ACC112 (cell line): ENCODE data around the gene CCDC194.
A peak's percentile ranks its signal among the peaks of the same experiment; 100 is the strongest.

Experiments
- H2AFZ ChIP-seq: fragments of 200-600 bp; sonication (generic); one replicate; pipeline ENCODE4 v1.6.0; 2017; ENCODE audit warnings: antibody characterized with exemption, low read length; ENCODE audit not compliant: unreplicated experiment
- H3K27ac ChIP-seq: fragments of 200-600 bp; sonication (generic); 2 replicates; pipeline ENCODE4 v1.5.1; 2014; ENCODE audit warnings: low read depth, mild to moderate bottlenecking, antibody characterized with exemption, low read length, moderate library complexity
- H3K27me3 ChIP-seq: fragments of 200-600 bp; sonication (generic); 2 replicates; pipeline ENCODE4 v1.6.1; 2014; ENCODE audit warnings: mild to moderate bottlenecking, antibody characterized with exemption, low read length, moderate library complexity, mixed read lengths; ENCODE audit not compliant: insufficient read depth
- H3K36me3 ChIP-seq: fragments of 200-600 bp; sonication (generic); 2 replicates; pipeline ENCODE4 v1.6.1; 2016; ENCODE audit warnings: mild to moderate bottlenecking, antibody characterized with exemption, low read length, moderate library complexity, mixed read lengths; ENCODE audit not compliant: insufficient read depth
- H3K4me1 ChIP-seq: fragments of 200-600 bp; sonication (generic); one replicate; pipeline ENCODE4 v1.6.1; 2016; ENCODE audit warnings: low read length, mixed read lengths; ENCODE audit not compliant: insufficient read depth, unreplicated experiment, control insufficient read depth
- H3K4me3 ChIP-seq: fragments of 200-600 bp; sonication (generic); 2 replicates; pipeline ENCODE4 v1.5.1; 2014; ENCODE audit warnings: mild to moderate bottlenecking, low read depth, low read length
- H3K79me2 ChIP-seq: fragments of 200-600 bp; sonication (generic); one replicate; pipeline ENCODE4 v1.6.0; 2016; ENCODE audit warnings: low read length; ENCODE audit not compliant: control insufficient read depth, unreplicated experiment, insufficient read depth

The CCDC194 gene

DNA sequence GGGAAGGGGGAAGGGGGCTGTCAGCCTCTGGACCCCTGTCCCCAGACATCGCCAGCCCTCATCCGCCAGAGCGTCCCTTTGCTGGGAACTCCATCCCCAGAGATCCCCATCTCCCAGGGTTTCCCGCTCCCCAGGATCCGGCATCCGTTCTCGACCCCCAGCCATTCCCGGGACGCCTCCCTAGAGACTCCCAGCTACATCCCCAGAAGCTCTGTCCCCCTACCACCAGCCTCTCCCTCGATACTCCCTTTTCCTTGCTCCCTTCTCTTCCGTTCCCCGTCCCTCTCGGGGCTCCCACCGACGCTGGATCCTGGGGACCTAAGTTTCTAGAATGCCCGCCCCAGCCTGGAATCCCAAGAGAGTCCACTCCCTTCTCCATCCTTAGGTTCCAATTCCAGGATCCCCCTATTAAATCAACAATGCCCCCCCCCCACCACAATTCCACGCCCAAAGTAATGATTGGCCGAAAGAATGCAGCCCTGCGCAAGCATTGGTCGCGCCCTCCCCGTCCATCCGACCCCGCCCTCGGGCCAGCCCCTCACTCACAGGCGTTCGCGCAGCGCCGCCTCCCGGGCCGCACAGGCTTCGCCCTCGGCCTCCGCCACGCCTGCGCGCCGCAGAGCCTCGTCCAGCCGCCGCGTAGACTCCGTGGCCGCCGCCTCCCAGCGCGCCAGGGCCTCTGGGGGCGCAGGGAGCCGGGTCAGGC is 3.2 kb downstream of the CCDC194 start:
- no peak overlapping the region for H2AFZ ChIP-seq

DNA sequence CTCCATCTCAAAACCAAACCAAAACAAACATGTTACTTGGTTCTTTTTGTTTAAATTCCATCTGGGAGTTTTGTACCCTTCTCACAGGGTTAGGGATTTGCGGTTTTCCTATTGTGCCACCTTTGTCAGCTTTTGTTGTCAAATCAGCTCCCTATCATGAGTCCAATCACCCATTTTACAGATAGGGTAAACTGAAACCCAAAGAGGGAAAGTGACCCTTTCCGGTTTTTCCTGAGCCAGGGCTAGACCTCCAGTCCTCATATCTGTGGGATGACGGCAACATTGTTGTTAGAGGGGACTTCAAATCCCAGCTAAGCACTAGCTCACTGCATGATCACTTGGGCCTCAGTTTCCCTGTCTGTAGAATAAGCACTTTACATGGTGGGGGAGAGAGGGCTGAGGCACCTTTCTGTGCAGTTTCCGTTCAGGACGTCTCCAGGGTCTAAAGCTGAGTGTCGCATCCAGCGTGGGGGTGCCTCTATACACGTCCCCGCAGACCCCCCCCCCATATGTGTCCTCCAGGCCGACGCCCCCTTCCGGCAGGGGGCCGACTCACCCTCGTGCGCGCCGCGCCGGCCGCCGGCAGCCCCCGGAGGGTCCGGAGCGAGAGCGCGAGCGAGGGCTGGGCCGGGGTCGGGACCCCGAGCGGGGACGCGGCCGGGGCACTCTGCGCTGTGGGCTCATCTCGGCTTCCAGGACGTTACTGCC is 3.9 kb downstream of the CCDC194 start:
- no peaks in the 10 kb centered on the region for H3K27me3 ChIP-seq
- H3K27ac ChIP-seq, result no peak overlapping the region
- H3K4me3 ChIP-seq, result peak overlapping the region; percentile 76
- H2AFZ ChIP-seq, result no peak overlapping the region
- H3K79me2 ChIP-seq, result no peaks in the 10 kb centered on the region
- no peaks in the 10 kb centered on the region for H3K36me3 ChIP-seq
- no peaks in the 10 kb centered on the region for H3K4me1 ChIP-seq

More for the DNA sequence above, 3.2 kb downstream of the CCDC194 start:
- Histone ChIP-seq H3K4me1 (no peaks in the 10 kb centered on the region), H3K36me3 (no peaks in the 10 kb centered on the region), H3K27ac (no peak overlapping the region), H3K4me3 (peak overlapping the region; percentile 76), H3K79me2 (no peaks in the 10 kb centered on the region), H3K27me3 (no peaks in the 10 kb centered on the region)

DNA sequence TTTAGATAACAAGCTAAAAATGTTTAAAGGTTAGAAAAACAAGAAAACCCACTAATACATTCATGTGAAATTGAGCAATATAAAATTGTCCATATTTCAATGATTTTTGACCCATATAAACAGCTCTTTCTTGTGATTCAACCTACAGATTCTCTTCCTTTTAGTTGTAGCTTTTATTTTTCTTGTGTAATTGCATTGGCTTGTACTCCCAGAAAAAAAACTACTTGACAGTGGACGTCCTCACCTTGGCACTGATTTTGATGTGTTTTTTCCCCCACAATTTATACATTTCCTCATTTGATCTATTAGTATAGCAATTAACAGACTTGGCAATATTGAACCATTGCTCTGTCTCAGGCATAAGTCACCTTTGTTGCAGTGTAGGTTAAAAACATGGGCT is 4.7 kb downstream of the CCDC194 start:
- Histone ChIP-seq H3K79me2 (no peaks in the 10 kb centered on the region), H3K4me1 (no peaks in the 10 kb centered on the region), H2AFZ (no peak overlapping the region), H3K27me3 (no peaks in the 10 kb centered on the region), H3K36me3 (no peaks in the 10 kb centered on the region), H3K4me3 (no peak overlapping the region), H3K27ac (no peak overlapping the region)

- Histone ChIP-seq H3K36me3 (no peaks in the 10 kb centered on the region), H2AFZ (no peak overlapping the region), H3K4me3 (no peak overlapping the region), H3K27me3 (no peaks in the 10 kb centered on the region), H3K79me2 (no peaks in the 10 kb centered on the region), H3K4me1 (no peaks in the 10 kb centered on the region), H3K27ac (no peak overlapping the region)
Measured at GRCh38 chr19:17385878-17386611, 8.0 kb downstream of the CCDC194 start.

DNA sequence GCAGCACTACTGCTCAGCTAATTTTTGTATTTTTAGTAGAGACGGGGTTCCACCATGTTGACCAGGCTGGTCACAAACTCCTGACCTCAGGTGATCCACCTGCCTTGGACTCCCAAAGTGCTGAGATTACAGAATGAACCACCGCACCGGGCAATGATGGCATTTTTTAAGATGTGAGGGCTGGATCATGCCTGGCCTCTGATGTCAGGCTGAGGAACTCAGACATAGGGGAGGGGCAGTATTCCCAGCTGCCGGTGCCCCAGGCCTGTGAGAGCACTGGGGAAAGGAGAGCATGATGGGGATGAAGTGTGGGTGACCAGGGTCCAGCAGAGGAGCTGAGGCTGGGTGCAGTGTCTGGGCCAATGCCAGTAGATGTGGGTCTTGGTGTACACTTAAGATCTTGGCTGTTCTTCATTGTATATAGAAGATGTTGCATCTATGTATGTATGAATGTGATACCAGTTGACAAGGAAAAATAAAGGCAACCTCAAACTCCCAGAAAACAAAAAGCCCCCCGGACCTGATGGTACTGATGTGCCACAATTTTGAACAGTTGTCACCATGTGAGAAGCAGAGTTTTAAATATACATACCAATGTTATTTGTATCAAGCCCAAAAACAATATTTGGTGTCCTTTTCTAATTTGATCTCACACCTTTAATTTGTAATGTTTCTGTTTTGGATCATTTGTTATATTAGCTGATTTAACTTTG is 13.4 kb downstream of the CCDC194 start:
- Histone ChIP-seq H3K4me1 (no peaks in the 10 kb centered on the region), H3K27me3 (no peaks in the 10 kb centered on the region), H3K79me2 (no peaks in the 10 kb centered on the region), H3K36me3 (no peaks in the 10 kb centered on the region), H3K27ac (no peak overlapping the region), H3K4me3 (no peak overlapping the region), H2AFZ (no peak overlapping the region)

DNA sequence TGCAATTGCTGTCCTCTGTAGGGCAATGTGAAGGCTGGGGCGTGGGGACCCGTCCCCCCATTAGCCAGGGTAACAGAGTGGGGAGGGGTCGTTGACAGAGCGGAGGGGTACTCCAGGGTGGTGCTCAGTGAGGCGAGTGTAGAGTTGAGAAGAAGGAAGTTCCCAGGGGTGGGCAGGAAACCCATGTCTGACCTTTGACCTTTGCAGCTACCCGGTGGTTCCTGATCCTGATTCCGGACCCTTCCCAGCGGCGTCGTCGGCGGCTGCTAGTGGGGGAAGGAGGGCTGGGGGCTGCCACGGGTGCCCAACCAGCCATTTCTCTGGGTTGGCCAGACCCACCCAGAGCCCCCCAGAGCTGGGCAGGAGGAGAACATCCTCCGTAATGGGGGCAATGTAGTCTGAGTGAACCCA is 14.8 kb downstream of the CCDC194 start:
- Histone ChIP-seq H3K4me1 (no peaks in the 10 kb centered on the region), H3K79me2 (no peaks in the 10 kb centered on the region), H3K27me3 (no peaks in the 10 kb centered on the region), H3K27ac (no peak overlapping the region), H3K36me3 (no peaks in the 10 kb centered on the region), H2AFZ (no peak overlapping the region), H3K4me3 (no peak overlapping the region)

DNA sequence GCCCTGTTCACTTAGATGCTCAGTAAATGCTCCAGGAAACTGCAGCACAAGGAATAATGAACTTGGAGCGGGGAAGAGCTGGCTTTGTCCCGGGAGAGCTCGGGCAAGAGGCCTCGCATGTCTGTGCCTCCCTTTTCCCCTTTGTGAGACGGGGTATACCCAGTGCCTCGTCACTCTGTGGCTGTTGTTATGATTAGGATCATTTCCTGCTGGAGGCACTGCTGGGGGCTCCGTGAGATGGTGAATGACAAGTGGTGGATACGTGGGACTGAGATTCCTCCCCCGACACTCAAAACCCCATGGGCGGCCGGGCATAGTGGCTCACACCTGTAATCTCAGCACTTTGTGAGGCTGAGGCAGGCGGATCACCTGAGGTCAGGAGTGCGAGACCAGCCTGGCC is 15.7 kb downstream of the CCDC194 start:
- H3K27me3 ChIP-seq, result no peaks in the 10 kb centered on the region
- no peaks in the 10 kb centered on the region for H3K4me1 ChIP-seq
- H3K79me2 ChIP-seq, result no peaks in the 10 kb centered on the region
- no peak overlapping the region for H3K4me3 ChIP-seq
- no peak overlapping the region for H3K27ac ChIP-seq
- no peak overlapping the region for H2AFZ ChIP-seq
- H3K36me3 ChIP-seq, result no peaks in the 10 kb centered on the region

DNA sequence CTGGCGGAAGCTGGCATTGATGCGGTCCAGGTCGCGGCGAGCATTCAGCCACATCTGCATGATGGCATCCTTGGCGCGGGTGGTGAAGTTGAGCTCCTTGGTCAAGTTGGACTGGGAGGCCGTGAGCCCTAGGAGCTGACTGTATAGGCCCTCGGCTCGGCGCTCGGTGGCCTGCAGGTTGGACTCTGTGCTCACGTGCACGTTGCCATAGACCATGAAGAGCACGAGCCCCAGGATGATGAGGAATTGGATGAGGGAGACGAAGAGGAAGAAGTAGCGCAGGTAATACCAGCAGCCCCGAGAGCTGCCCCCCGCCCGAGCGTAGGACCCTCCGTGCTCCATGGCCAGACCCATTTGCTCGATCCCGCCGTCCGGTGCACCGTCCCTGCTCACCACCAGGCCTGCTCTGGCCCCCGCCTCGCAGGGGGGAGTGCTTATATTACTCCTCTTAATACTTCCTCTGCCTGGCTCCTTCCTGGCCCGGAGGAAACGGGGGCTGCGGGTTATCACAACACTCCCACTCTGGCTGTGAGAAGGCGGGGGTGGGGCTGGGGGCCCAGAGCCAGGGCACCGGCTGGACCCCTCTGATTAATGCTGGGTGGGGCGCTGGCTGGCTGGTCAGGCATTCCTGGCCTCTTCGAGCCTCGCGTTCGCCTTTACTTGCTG is 16.9 kb downstream of the CCDC194 start, which contains the start of gene PLVAP:
Gene PLVAP (minus strand): TSS at position 408 of the 666 bp plus-strand sequence. CDS start 54 bp downstream, at position 354.
- Histone ChIP-seq H3K79me2 (no peaks in the 10 kb centered on the region), H2AFZ (no peak within 1 kb of the TSS), H3K27ac (no peak within 1 kb of the TSS), H3K4me1 (no peaks in the 10 kb centered on the region), H3K27me3 (no peaks in the 10 kb centered on the region), H3K4me3 (no peak within 1 kb of the TSS), H3K36me3 (no peaks in the 10 kb centered on the region)

DNA sequence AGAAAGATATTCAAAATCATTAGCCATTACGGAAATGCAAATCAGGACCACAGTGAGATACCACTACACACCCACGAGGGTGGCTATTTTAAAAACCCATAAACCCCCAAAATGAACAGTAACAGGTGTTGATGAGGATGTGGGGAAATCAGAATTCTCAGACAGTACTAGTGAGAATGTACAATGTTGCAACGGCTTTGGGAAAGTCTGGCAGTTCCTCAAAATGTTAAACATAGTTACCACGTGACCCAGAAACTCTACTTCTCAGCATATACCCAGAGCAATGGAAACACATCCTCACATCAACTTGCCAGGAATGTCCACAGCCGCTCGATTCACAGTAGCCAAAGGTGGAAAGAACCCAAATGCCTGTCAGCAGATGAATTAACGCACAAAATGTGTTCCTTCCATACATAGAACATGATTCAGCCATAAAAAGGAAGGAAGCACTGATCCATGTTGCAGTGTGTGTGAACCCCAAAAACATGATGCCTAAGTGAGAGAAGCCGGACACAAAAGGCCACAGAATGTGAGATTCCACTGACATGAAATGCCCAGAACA is 23.9 kb downstream of the CCDC194 start:
- Histone ChIP-seq H3K4me3 (no peak overlapping the region), H3K27me3 (no peaks in the 10 kb centered on the region), H3K27ac (no peak overlapping the region), H3K79me2 (no peaks in the 10 kb centered on the region), H2AFZ (no peak overlapping the region), H3K4me1 (no peaks in the 10 kb centered on the region), H3K36me3 (no peaks in the 10 kb centered on the region)

DNA sequence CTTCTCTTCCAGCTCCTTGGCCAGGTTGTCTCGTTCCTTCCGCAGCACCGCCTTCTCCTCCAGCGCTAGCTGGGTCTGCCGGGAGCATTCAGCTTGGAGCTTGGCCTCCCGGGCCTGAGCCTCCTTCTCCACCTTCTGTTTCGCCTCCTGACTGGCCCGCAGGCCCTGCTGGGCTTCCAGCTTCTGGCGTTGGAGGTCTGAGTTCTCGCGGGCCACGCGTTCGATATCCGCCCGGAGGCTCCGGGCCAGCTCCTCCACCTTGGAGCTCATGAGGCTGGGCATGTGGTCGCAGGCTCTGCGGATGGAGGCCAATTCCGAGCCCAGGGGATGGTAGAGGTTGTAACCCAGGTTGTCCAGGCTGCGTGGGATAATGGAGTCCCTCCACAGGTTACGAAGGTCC is 28.6 kb downstream of the CCDC194 start:
- H3K4me3 ChIP-seq, result no peak overlapping the region
- no peak overlapping the region for H2AFZ ChIP-seq
- no peaks in the 10 kb centered on the region for H3K79me2 ChIP-seq
- H3K36me3 ChIP-seq, result no peaks in the 10 kb centered on the region
- H3K27ac ChIP-seq, result no peak overlapping the region
- H3K27me3 ChIP-seq, result no peaks in the 10 kb centered on the region
- H3K4me1 ChIP-seq, result no peaks in the 10 kb centered on the region
